Keratinocyte (primary cell): ENCODE measurements around the gene SETDB1. TPM values are rescaled to one million over a fixed set of nuclear protein-coding genes. Genes with fewer than 3 reads are reported as not detected.

Source experiments
- DNase-seq: peaks from one replicate; pipeline ENCODE4 v3.0.0-alpha.2; 2011; ENCODE audit warnings: low read depth, missing footprints, low spot score
- FAIRE-seq: peaks from 2 replicates; lab custom pipeline; 2011; peaks lifted over from hg19 to GRCh38; lab: Jason Lieb, UNC
- H2AFZ ChIP-seq: 2 replicates; pipeline ENCODE4 v1.6.0; 2012; ENCODE audit warnings: low read length, control low read depth, inconsistent platforms; ENCODE audit not compliant: control insufficient read depth
- H3K27ac ChIP-seq: 2 replicates; pipeline ENCODE4 v1.5.1; 2011; ENCODE audit warnings: low read length; ENCODE audit not compliant: control insufficient read depth, insufficient read depth
- H3K27me3 ChIP-seq: 3 replicates; pipeline ENCODE4 v1.6.0; 2011; ENCODE audit warnings: low read length; ENCODE audit not compliant: control insufficient read depth, insufficient read depth; ENCODE audit errors: extremely low read depth
- H3K36me3 ChIP-seq, 2 experiments: 2 replicates in 1 of 2; 3 replicates in 1 of 2; pipeline ENCODE4 v1.5.1; 2011; ENCODE audit warnings: low read length in 2 of 2, mild to moderate bottlenecking in 1 of 2; ENCODE audit not compliant: control insufficient read depth in 2 of 2, insufficient read depth in 2 of 2; ENCODE audit errors: extremely low read depth in 1 of 2
- H3K4me1 ChIP-seq: 3 replicates; pipeline ENCODE4 v1.5.1; 2011; ENCODE audit warnings: low read length; ENCODE audit not compliant: control insufficient read depth, insufficient read depth; ENCODE audit errors: extremely low read depth
- H3K4me2 ChIP-seq: 3 replicates; pipeline ENCODE4 v1.6.0; 2011; ENCODE audit warnings: low read depth, low read length; ENCODE audit not compliant: control insufficient read depth, insufficient read depth; ENCODE audit errors: extremely low read depth
- H3K4me3 ChIP-seq, 3 experiments: fragments of 200-600 bp in 1 of 3; sonication (generic) in 1 of 3; 2 replicates in 2 of 3; 3 replicates in 1 of 3; pipeline ENCODE4 v1.5.1; 2011 to 2016; ENCODE audit warnings: low read length in 3 of 3, mild to moderate bottlenecking in 3 of 3, control low read depth in 2 of 3, inconsistent platforms in 1 of 3, low read depth in 1 of 3, mixed read lengths in 1 of 3, mixed run types in 1 of 3, moderate library complexity in 1 of 3; ENCODE audit not compliant: control insufficient read depth in 2 of 3, insufficient read depth in 2 of 3; ENCODE audit errors: extremely low read depth in 1 of 3
- H3K79me2 ChIP-seq: 2 replicates; pipeline ENCODE4 v1.6.0; 2012; ENCODE audit warnings: low read length; ENCODE audit not compliant: control insufficient read depth, insufficient read depth
- H3K9ac ChIP-seq: 3 replicates; pipeline ENCODE4 v1.6.0; 2011; ENCODE audit warnings: low read length; ENCODE audit not compliant: control insufficient read depth, insufficient read depth; ENCODE audit errors: extremely low read depth
- H3K9me1 ChIP-seq: 3 replicates; pipeline ENCODE4 v1.6.0; 2011; ENCODE audit warnings: low read length; ENCODE audit not compliant: control insufficient read depth, insufficient read depth; ENCODE audit errors: extremely low read depth
- H3K9me3 ChIP-seq: 2 replicates; pipeline ENCODE4 v1.5.1; 2012; ENCODE audit warnings: low read depth, low read length; ENCODE audit not compliant: control insufficient read depth
- H4K20me1 ChIP-seq: 3 replicates; pipeline ENCODE4 v1.6.0; 2011; ENCODE audit warnings: low read length; ENCODE audit not compliant: control insufficient read depth, insufficient read depth; ENCODE audit errors: extremely low read depth
- EZH2 ChIP-seq: IDR thresholded peaks from one replicate; pipeline ENCODE4 v1.6.1; 2012; ENCODE audit warnings: inconsistent platforms, mild to moderate bottlenecking, low read length, moderate library complexity
- dilution Hi-C: fragments of 300-500 bp; cut with MboI; formaldehyde crosslinking; loops from one replicate; pipeline ENCODE4 v1.7.0; 2020; ENCODE audit warnings: low sequenced_read_pairs; ENCODE audit not compliant: extremely low pct_ligation_motif_present
- polyA plus RNA-seq, 5 experiments: library from polyadenylated mRNA; depleted of rRNA in 3 of 5; stranded (reverse) in 3 of 5; stranded (forward) in 1 of 5; unstranded in 1 of 5; fragments of >200 nt; gene quantifications; 1 replicate in 1 of 5; 2 replicates in 3 of 5; 3 replicates in 1 of 5; pipeline versions ENCODE4 v1.2.1 to v1.2.3, GENCODE V29; 2011 to 2012; ENCODE audit warnings: missing spikeins in 2 of 5, low read depth in 1 of 5, low replicate concordance in 1 of 5
- TF ChIP-seq, protein P1 (sequence below), 3 experiments: IDR thresholded peaks in 1 of 3; conservative IDR thresholded peaks in 1 of 3; optimal IDR thresholded peaks in 1 of 3; 2 replicates in 2 of 3; 3 replicates in 1 of 3; pipeline versions ENCODE3 to v1.5.1; 2011; ENCODE audit warnings: low read length in 3 of 3, mild to moderate bottlenecking in 3 of 3, moderate library complexity in 2 of 3, control low read depth in 1 of 3, inconsistent platforms in 1 of 3; ENCODE audit not compliant: insufficient read depth in 2 of 3; ENCODE audit errors: extremely low read depth in 1 of 3

SETDB1 gene
- polyA plus RNA-seq, 1 donor (not counting 4 experiments of a cell fraction or from before 2014, with no cell fraction given): 31.3 TPM

GRCh38 chr1:150902346-150902745 lies 23.8 kb upstream of the SETDB1 start:
- H3K4me3 ChIP-seq: no peak overlapping the region
- H3K4me2 ChIP-seq: no peak overlapping the region
- dilution Hi-C loops: no loop called here
- no peak for DNase-seq
- no peaks in the 10 kb centered on the region for H3K4me1 ChIP-seq
- H4K20me1 ChIP-seq: no peaks in the 10 kb centered on the region
- no peak for TF ChIP-seq EZH2
- TF ChIP-seq, protein P1, sequence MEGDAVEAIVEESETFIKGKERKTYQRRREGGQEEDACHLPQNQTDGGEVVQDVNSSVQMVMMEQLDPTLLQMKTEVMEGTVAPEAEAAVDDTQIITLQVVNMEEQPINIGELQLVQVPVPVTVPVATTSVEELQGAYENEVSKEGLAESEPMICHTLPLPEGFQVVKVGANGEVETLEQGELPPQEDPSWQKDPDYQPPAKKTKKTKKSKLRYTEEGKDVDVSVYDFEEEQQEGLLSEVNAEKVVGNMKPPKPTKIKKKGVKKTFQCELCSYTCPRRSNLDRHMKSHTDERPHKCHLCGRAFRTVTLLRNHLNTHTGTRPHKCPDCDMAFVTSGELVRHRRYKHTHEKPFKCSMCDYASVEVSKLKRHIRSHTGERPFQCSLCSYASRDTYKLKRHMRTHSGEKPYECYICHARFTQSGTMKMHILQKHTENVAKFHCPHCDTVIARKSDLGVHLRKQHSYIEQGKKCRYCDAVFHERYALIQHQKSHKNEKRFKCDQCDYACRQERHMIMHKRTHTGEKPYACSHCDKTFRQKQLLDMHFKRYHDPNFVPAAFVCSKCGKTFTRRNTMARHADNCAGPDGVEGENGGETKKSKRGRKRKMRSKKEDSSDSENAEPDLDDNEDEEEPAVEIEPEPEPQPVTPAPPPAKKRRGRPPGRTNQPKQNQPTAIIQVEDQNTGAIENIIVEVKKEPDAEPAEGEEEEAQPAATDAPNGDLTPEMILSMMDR (optimal IDR thresholded peaks at IDR 0.05 in 1 of 3, IDR thresholded peaks at IDR 0.05 in 1 of 3, conservative IDR thresholded peaks at IDR 0.05 in 1 of 3; ENCODE audit: extremely low read depth in 1 of 3, insufficient read depth in 2 of 3, low read length in 3 of 3): no peak
- no peak for FAIRE-seq
- no peaks in the 10 kb centered on the region for H3K9me3 ChIP-seq
- H3K27me3 ChIP-seq: no peaks in the 10 kb centered on the region
- H3K27ac ChIP-seq: no peak overlapping the region
- no peaks in the 10 kb centered on the region for H3K36me3 ChIP-seq
- H2AFZ ChIP-seq: no peak overlapping the region
- no peaks in the 10 kb centered on the region for H3K79me2 ChIP-seq
- no peaks in the 10 kb centered on the region for H3K9me1 ChIP-seq
- no peak overlapping the region for H3K9ac ChIP-seq

- Histone ChIP-seq H3K9ac (no peak overlapping the region), H2AFZ (no peak overlapping the region), H3K4me3 (no peak overlapping the region), H3K4me2 (no peak overlapping the region), H3K9me1 (no peaks in the 10 kb centered on the region), H3K9me3 (no peaks in the 10 kb centered on the region), H3K36me3 (no peaks in the 10 kb centered on the region), H3K27ac (no peak overlapping the region), H4K20me1 (no peaks in the 10 kb centered on the region), H3K79me2 (no peaks in the 10 kb centered on the region), H3K27me3 (no peaks in the 10 kb centered on the region), H3K4me1 (no peaks in the 10 kb centered on the region)
- dilution Hi-C loops: no loop called here
- TF ChIP-seq EZH2: no peak
- TF ChIP-seq, protein P1 (optimal IDR thresholded peaks at IDR 0.05 in 1 of 3, IDR thresholded peaks at IDR 0.05 in 1 of 3, conservative IDR thresholded peaks at IDR 0.05 in 1 of 3; ENCODE audit: extremely low read depth in 1 of 3, insufficient read depth in 2 of 3, low read length in 3 of 3): no peak
- FAIRE-seq (no peak), DNase-seq (no peak)
Measured at GRCh38 chr1:150902751-150903150, 23.4 kb upstream of the SETDB1 start.
